ENCODE results near the gene OTX2.

The OTX2 gene

DNA sequence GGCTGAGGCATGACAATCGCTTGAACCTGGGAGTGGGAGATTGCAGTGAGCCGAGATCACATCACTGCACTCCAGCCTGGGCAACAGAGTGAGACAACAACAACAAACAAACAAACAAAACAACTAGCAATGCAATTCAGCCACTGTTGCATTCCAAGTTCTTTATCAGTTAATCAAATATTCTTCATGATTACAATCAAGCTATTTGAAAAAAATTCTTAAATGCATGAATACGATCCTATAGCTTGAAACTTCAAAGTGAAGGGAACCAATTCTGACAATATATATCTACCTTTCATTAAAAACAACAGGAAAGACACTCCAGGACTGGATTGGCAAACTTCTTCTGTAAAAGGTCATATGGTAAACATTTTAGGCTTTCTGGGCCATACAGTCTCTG, 31.3 kb upstream of the OTX2 start:
- Histone ChIP-seq H3K9me3 (ENCODE audit: insufficient read depth, low read depth, low read length) (no peaks in the 10 kb centered on the region), H4K20me1 (ENCODE audit: insufficient read depth, low read length, poor library complexity, severe bottlenecking) (no peaks in the 10 kb centered on the region), H3K4me1 (ENCODE audit: insufficient read depth, low read length, poor library complexity, severe bottlenecking) (no peaks in the 10 kb centered on the region), H3K36me3 (ENCODE audit: insufficient read depth, low read length) (no peaks in the 10 kb centered on the region), H3K4me3 (ENCODE audit: low read length, poor library complexity, severe bottlenecking) (no peak overlapping the region), H3K79me2 (ENCODE audit: insufficient read depth, low read length) (no peaks in the 10 kb centered on the region), H3K27me3 (ENCODE audit: insufficient read depth, low read length, poor library complexity, severe bottlenecking) (no peaks in the 10 kb centered on the region), H2AFZ (ENCODE audit: low read length) (no peak overlapping the region), H3K4me2 (ENCODE audit: low read depth, low read length, poor library complexity, severe bottlenecking) (no peak overlapping the region), H3F3A (ENCODE audit: low read depth) (no peaks in the 10 kb centered on the region), H3K9me2 (replicated peaks; ENCODE audit: low read depth, low read length) (no peaks in the 10 kb centered on the region), H3K9ac (ENCODE audit: low read depth, low read length, poor library complexity, severe bottlenecking) (no peak overlapping the region)
- TF ChIP-seq CTCF (conservative IDR thresholded peaks at IDR 0.05; ENCODE audit: low read length) (no peak), EZH2phosphoT487 (IDR thresholded peaks at IDR 0.05; ENCODE audit: borderline replicate concordance) (no peak)

DNA sequence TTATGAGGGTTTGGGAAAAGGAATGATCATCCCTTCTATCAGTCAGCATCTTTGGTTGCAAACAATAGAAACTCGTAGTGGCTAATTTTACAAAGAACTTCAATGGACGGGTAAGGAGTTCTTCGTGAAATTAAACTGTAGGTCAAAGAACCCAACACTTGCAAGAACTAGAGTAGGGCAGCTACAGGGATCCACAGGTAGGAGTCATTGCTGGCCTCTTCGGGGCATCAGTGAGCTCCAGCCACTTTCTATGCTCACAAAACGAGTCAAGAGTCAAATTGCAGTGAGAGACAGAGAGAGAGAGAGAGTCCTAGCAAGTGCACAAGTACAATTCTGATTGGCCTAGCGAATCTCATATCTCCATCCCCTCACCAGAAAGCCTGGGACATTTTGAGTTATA, 29.9 kb upstream of the OTX2 start:
- Histone ChIP-seq H3K4me2 (ENCODE audit: low read depth, low read length, poor library complexity, severe bottlenecking) (no peak overlapping the region), H3K27me3 (ENCODE audit: insufficient read depth, low read length, poor library complexity, severe bottlenecking) (no peaks in the 10 kb centered on the region), H2AFZ (ENCODE audit: low read length) (no peak overlapping the region), H3K9me3 (ENCODE audit: insufficient read depth, low read depth, low read length) (no peaks in the 10 kb centered on the region), H4K20me1 (ENCODE audit: insufficient read depth, low read length, poor library complexity, severe bottlenecking) (no peaks in the 10 kb centered on the region), H3K79me2 (ENCODE audit: insufficient read depth, low read length) (no peaks in the 10 kb centered on the region), H3K9me2 (replicated peaks; ENCODE audit: low read depth, low read length) (no peaks in the 10 kb centered on the region), H3K4me1 (ENCODE audit: insufficient read depth, low read length, poor library complexity, severe bottlenecking) (no peaks in the 10 kb centered on the region), H3K4me3 (ENCODE audit: low read length, poor library complexity, severe bottlenecking) (no peak overlapping the region), H3K9ac (ENCODE audit: low read depth, low read length, poor library complexity, severe bottlenecking) (no peak overlapping the region), H3F3A (ENCODE audit: low read depth) (no peaks in the 10 kb centered on the region), H3K36me3 (ENCODE audit: insufficient read depth, low read length) (no peaks in the 10 kb centered on the region)
- TF ChIP-seq CTCF (conservative IDR thresholded peaks at IDR 0.05; ENCODE audit: low read length), result no peak
- no peak for TF ChIP-seq EZH2phosphoT487 (IDR thresholded peaks at IDR 0.05; ENCODE audit: borderline replicate concordance)

GRCh38 chr14:56829151-56829550, 18.9 kb upstream of the OTX2 start:
- Histone ChIP-seq H4K20me1 (ENCODE audit: insufficient read depth, low read length, poor library complexity, severe bottlenecking) (no peaks in the 10 kb centered on the region), H3K79me2 (ENCODE audit: insufficient read depth, low read length) (no peaks in the 10 kb centered on the region), H3K36me3 (ENCODE audit: insufficient read depth, low read length) (no peaks in the 10 kb centered on the region), H3K4me3 (ENCODE audit: low read length, poor library complexity, severe bottlenecking) (no peak overlapping the region), H3K9me2 (replicated peaks; ENCODE audit: low read depth, low read length) (no peaks in the 10 kb centered on the region), H3K4me2 (ENCODE audit: low read depth, low read length, poor library complexity, severe bottlenecking) (no peak overlapping the region), H3K9ac (ENCODE audit: low read depth, low read length, poor library complexity, severe bottlenecking) (no peak overlapping the region), H3K4me1 (ENCODE audit: insufficient read depth, low read length, poor library complexity, severe bottlenecking) (no peaks in the 10 kb centered on the region), H3K9me3 (ENCODE audit: insufficient read depth, low read depth, low read length) (no peaks in the 10 kb centered on the region), H3K27me3 (ENCODE audit: insufficient read depth, low read length, poor library complexity, severe bottlenecking) (no peaks in the 10 kb centered on the region), H3F3A (ENCODE audit: low read depth) (no peaks in the 10 kb centered on the region), H2AFZ (ENCODE audit: low read length) (no peak overlapping the region)
- TF ChIP-seq CTCF (conservative IDR thresholded peaks at IDR 0.05; ENCODE audit: low read length) (no peak), EZH2phosphoT487 (IDR thresholded peaks at IDR 0.05; ENCODE audit: borderline replicate concordance) (no peak)

Data from Loucy (cell line).